H1 (cell line): Measurements from ENCODE around the gene ARHGAP8. TPM values are rescaled to one million over a fixed set of nuclear protein-coding genes. Genes with fewer than 3 reads are reported as not detected.

Experiments used
- CTCF ChIA-PET: fragments of 300-600 bp; sonication (Branson Sonifier 250); formaldehyde crosslinking; loops from one replicate; lab custom pipeline; 2021; ENCODE audit not compliant: partially characterized antibody; lab: Charles Lee
- POLR2A ChIA-PET: fragments of 300-600 bp; sonication (Branson Sonifier 250); formaldehyde crosslinking; loops from one replicate; lab custom pipeline; 2021; ENCODE audit warnings: inconsistent platforms; ENCODE audit not compliant: partially characterized antibody; lab: Charles Lee
- DNase-seq, 2 experiments: peaks; one replicate each; pipeline versions ENCODE4 v3.0.0 to v3.0.0-alpha.2; 2010 to 2022; ENCODE audit warnings: low spot score in 2 of 2, low read depth in 1 of 2, mixed read lengths in 1 of 2
- FAIRE-seq: peaks from 2 replicates; lab custom pipeline; 2011; peaks lifted over from hg19 to GRCh38; lab: Jason Lieb, UNC
- H2AFZ ChIP-seq: 2 replicates; pipeline ENCODE4 v1.8.1; 2012; ENCODE audit warnings: low read length, inconsistent platforms
- H2AK5ac ChIP-seq: 2 replicates; pipeline ENCODE4 v1.6.1; 2013; ENCODE audit warnings: low read depth, low read length
- H2BK120ac ChIP-seq: replicated peaks from 2 replicates; pipeline ENCODE3; 2013; ENCODE audit warnings: low read depth, low read length, inconsistent platforms
- H2BK12ac ChIP-seq: 2 replicates; pipeline ENCODE4 v1.6.1; 2013; ENCODE audit warnings: low read depth, low read length
- H2BK15ac ChIP-seq: 2 replicates; pipeline ENCODE4 v1.6.1; 2013; ENCODE audit warnings: low read length
- H2BK20ac ChIP-seq: 2 replicates; pipeline ENCODE4 v1.6.1; 2013; ENCODE audit warnings: low read length
- H2BK5ac ChIP-seq: 2 replicates; pipeline ENCODE4 v1.6.1; 2013; ENCODE audit warnings: low read depth, low read length
- H3K14ac ChIP-seq: 2 replicates; pipeline ENCODE4 v1.6.1; 2013; ENCODE audit warnings: inconsistent platforms; ENCODE audit not compliant: insufficient read length
- H3K18ac ChIP-seq: 2 replicates; pipeline ENCODE4 v1.6.1; 2013; ENCODE audit warnings: low read length; ENCODE audit errors: extremely low read depth
- H3K23ac ChIP-seq: 2 replicates; pipeline ENCODE4 v1.6.1; 2013; ENCODE audit warnings: inconsistent platforms; ENCODE audit not compliant: insufficient read length
- H3K23me2 ChIP-seq: 2 replicates; pipeline ENCODE4 v1.6.1; 2013; ENCODE audit warnings: low read depth, low read length
- H3K27ac ChIP-seq: 2 replicates; pipeline ENCODE4 v1.6.1; 2011; ENCODE audit warnings: low read depth, low read length, inconsistent platforms
- H3K27me3 ChIP-seq, 4 experiments: replicated peaks in 1 of 4; 1 replicate in 1 of 4; 2 replicates in 3 of 4; pipeline versions ENCODE4 v1.6.1 to v1.8.1; 2011 to 2013; ENCODE audit warnings: low read length in 3 of 4, mild to moderate bottlenecking in 3 of 4, inconsistent platforms in 2 of 4, mixed read lengths in 2 of 4, moderate library complexity in 1 of 4; ENCODE audit not compliant: control insufficient read depth in 3 of 4, insufficient read depth in 3 of 4; ENCODE audit errors: extremely low read depth in 1 of 4
- H3K36me3 ChIP-seq, 4 experiments: 2 replicates each; pipeline versions ENCODE4 v1.6.1 to v1.8.1; 2011 to 2013; ENCODE audit warnings: mild to moderate bottlenecking in 4 of 4, low read length in 3 of 4, moderate library complexity in 2 of 4, control low read depth in 1 of 4, inconsistent platforms in 1 of 4; ENCODE audit not compliant: insufficient read depth in 4 of 4, control insufficient read depth in 2 of 4
- H3K4ac ChIP-seq: replicated peaks from 2 replicates; pipeline ENCODE3; 2013; ENCODE audit warnings: low read length, low read depth, mixed read lengths, inconsistent platforms; ENCODE audit not compliant: insufficient read length
- H3K4me1 ChIP-seq, 4 experiments: replicated peaks in 1 of 4; 1 replicate in 1 of 4; 2 replicates in 3 of 4; pipeline versions ENCODE4 v1.6.1 to v1.8.1; 2011 to 2013; ENCODE audit warnings: low read length in 3 of 4, inconsistent platforms in 2 of 4, mixed read lengths in 1 of 4; ENCODE audit not compliant: insufficient read depth in 4 of 4, control insufficient read depth in 3 of 4
- H3K4me2 ChIP-seq, 2 experiments: 2 replicates each; pipeline versions ENCODE4 v1.6.1 to v1.8.1; 2011 to 2013; ENCODE audit warnings: low read depth in 2 of 2, low read length in 2 of 2, control low read depth in 1 of 2, inconsistent platforms in 1 of 2, mild to moderate bottlenecking in 1 of 2; ENCODE audit not compliant: insufficient read depth in 1 of 2
- H3K4me3 ChIP-seq, 4 experiments: fragments of 200-600, 300-600 bp in 1 of 4; sonication (generic), shearing (Covaris generic), sonication (Bioruptor Twin) in 1 of 4; 2 replicates each; pipeline versions ENCODE4 v1.5.1 to v1.8.1; 2011 to 2016; ENCODE audit warnings: low read length in 4 of 4, low read depth in 3 of 4, control low read depth in 2 of 4, inconsistent platforms in 2 of 4, mild to moderate bottlenecking in 2 of 4, mixed read lengths in 1 of 4, moderate library complexity in 1 of 4; ENCODE audit not compliant: insufficient read depth in 2 of 4; ENCODE audit errors: extremely low read depth in 1 of 4
- H3K56ac ChIP-seq: replicated peaks from 2 replicates; pipeline ENCODE3; 2013; ENCODE audit warnings: low read depth, mild to moderate bottlenecking, mixed read lengths, low read length, inconsistent platforms; ENCODE audit not compliant: insufficient read length
- H3K79me1 ChIP-seq: 2 replicates; pipeline ENCODE4 v1.6.1; 2013; ENCODE audit warnings: low read depth, low read length, control low read depth
- H3K79me2 ChIP-seq, 2 experiments: 2 replicates each; pipeline versions ENCODE4 v1.6.1 to v1.8.1; 2012 to 2013; ENCODE audit warnings: low read length in 2 of 2, mild to moderate bottlenecking in 2 of 2, inconsistent platforms in 1 of 2; ENCODE audit not compliant: insufficient read depth in 2 of 2, control insufficient read depth in 1 of 2
- H3K9ac ChIP-seq, 4 experiments: replicated peaks in 1 of 4; 1 replicate in 1 of 4; 2 replicates in 3 of 4; pipeline versions ENCODE4 v1.6.1 to v1.8.1; 2011 to 2013; ENCODE audit warnings: low read depth in 3 of 4, low read length in 3 of 4, control low read depth in 2 of 4, mild to moderate bottlenecking in 2 of 4, moderate library complexity in 2 of 4, inconsistent platforms in 1 of 4; ENCODE audit errors: extremely low read depth in 1 of 4
- H3K9me3 ChIP-seq, 2 experiments: 2 replicates each; pipeline versions ENCODE4 v1.6.1 to v1.8.1; 2012 to 2013; ENCODE audit warnings: mild to moderate bottlenecking in 2 of 2, moderate library complexity in 2 of 2, control low read depth in 1 of 2, inconsistent platforms in 1 of 2, low read depth in 1 of 2, low read length in 1 of 2, mixed read lengths in 1 of 2; ENCODE audit not compliant: insufficient read depth in 2 of 2
- H4K20me1 ChIP-seq, 2 experiments: replicated peaks in 1 of 2; 2 replicates each; pipeline versions ENCODE3 to v1.8.1; 2011 to 2013; ENCODE audit warnings: inconsistent platforms in 2 of 2, low read length in 2 of 2, mild to moderate bottlenecking in 1 of 2; ENCODE audit not compliant: insufficient read depth in 2 of 2, control insufficient read depth in 1 of 2
- H4K5ac ChIP-seq: 2 replicates; pipeline ENCODE4 v1.6.1; 2013; ENCODE audit warnings: low read length, low read depth, mixed read lengths, inconsistent platforms; ENCODE audit not compliant: insufficient read length
- H4K8ac ChIP-seq: 2 replicates; pipeline ENCODE4 v1.8.0; 2013; ENCODE audit warnings: mild to moderate bottlenecking, moderate library complexity, low read length, inconsistent platforms; ENCODE audit not compliant: insufficient read depth; ENCODE audit errors: extremely low read depth
- H4K91ac ChIP-seq: replicated peaks from 2 replicates; pipeline ENCODE3; 2013; ENCODE audit warnings: low read length, mixed read lengths, inconsistent platforms; ENCODE audit not compliant: insufficient read length
- NANOG ChIP-seq: IDR thresholded peaks from 2 replicates; pipeline ENCODE4 v1.6.1; 2011; ENCODE audit warnings: low read length, low read depth, mild to moderate bottlenecking, inconsistent platforms; ENCODE audit not compliant: insufficient read depth, poor library complexity, severe bottlenecking
- WGBS, 2 experiments: shearing (Covaris generic) in 1 of 2; methylation state at CpG; one replicate each; pipeline versions ENCODE4 v1.1.6 to v1.1.7; 2013 to 2015; ENCODE audit warnings: low lambda C conversion rate in 2 of 2, mixed read lengths in 2 of 2, inconsistent platforms in 1 of 2, low coverage in 1 of 2, missing lambda C conversion rate in 1 of 2; ENCODE audit not compliant: insufficient replicate concordance in 2 of 2, insufficient coverage in 1 of 2, insufficient read length in 1 of 2; ENCODE audit errors: extremely low coverage in 1 of 2, missing lambda C conversion rate in 1 of 2; 5-methylcytosine and 5-hydroxymethylcytosine counted together
- polyA plus RNA-seq, 7 experiments: library from polyadenylated mRNA; depleted of rRNA in 3 of 7; stranded (reverse) in 5 of 7; unstranded in 2 of 7; fragments of >200 nt in 5 of 7; fragments of 200-250 nt in 2 of 7; gene quantifications; 1 replicate in 5 of 7; 2 replicates in 1 of 7; 4 replicates in 1 of 7; pipeline versions ENCODE4 v1.2.1 to v1.2.3, GENCODE V29; 2011 to 2013; ENCODE audit warnings: missing spikeins in 2 of 7, mixed read lengths in 2 of 7
- total RNA-seq: library from RNA; stranded (reverse); fragmentation: NEBNext Ultra II Directional; extraction: Animal tissue kit (Norgen Biotek cat#: 25700); gene quantifications from 2 replicates; pipeline ENCODE4 v1.2.1, GENCODE V29; 2021

ARHGAP8 gene
- total and polyA plus RNA-seq, 2 of the 8 experiments (the other 6 are each of a cell fraction or from before 2014, with no cell fraction given): 35.6 to 47.7 TPM

DNA sequence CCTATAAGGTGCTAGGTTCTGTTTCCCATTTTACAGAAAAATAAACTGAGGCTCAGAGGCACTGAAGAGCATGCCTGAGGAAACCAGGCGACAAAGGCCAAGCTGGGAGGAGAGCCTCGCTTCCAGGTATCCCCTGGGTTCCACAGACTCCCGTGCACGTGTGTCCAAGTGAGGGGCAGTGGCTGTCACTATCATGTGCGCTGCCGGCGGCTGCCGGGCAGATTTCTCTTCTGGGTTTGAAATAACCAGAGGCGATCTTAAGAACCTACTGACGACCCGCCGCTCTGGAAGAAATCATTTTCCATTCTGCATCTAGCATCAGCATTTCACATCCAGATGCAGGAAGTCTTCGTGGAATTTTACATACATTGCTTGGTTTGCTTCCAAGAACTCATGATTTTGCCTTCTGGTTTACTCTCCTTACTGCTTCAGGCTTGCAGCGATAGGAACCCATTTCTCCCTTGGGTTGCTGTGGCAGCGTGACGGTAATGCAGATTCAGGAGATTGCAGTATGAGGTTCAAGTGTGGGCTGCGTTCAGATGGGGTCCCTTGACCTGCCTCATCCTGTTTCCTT lies 28.6 kb downstream of the ARHGAP8 start:
- peaks cover 4% of the 10 kb centered on the region in 2 experiments for H4K20me1 ChIP-seq
- FAIRE-seq (no peak), DNase-seq (no peak)
- no peak for TF ChIP-seq NANOG
- no peak overlapping the region for H2BK12ac ChIP-seq
- no peak overlapping the region for H3K56ac ChIP-seq
- no peak overlapping the region for H4K5ac ChIP-seq
- H3K4me2 ChIP-seq: no peak overlapping the region
- H3K4me3 ChIP-seq: no peak overlapping the region
- H3K9ac ChIP-seq: no peak overlapping the region
- H3K79me1 ChIP-seq: peaks cover 5% of the 10 kb centered on the region
- no peak overlapping the region for H2BK120ac ChIP-seq
- no peak overlapping the region for H3K14ac ChIP-seq
- no peak overlapping the region for H2AFZ ChIP-seq
- H3K27me3 ChIP-seq: no peaks in the 10 kb centered on the region
- peaks cover 0 to 11% (median 6%) of the 10 kb centered on the region in 4 experiments; a peak in 5 of 7 replicates for H3K4me1 ChIP-seq
- H3K36me3 ChIP-seq: no peaks in the 10 kb centered on the region
- H4K8ac ChIP-seq: no peak overlapping the region
- H2BK5ac ChIP-seq: no peak overlapping the region
- no peaks in the 10 kb centered on the region for H3K23me2 ChIP-seq
- peaks cover 0 to 2% of the 10 kb centered on the region in 2 experiments; a peak in 2 of 4 replicates for H3K79me2 ChIP-seq
- H4K91ac ChIP-seq: no peak overlapping the region
- H3K18ac ChIP-seq: no peak overlapping the region; the same call in 1 of the 2 replicates
- POLR2A ChIA-PET: no interaction called here
- H2AK5ac ChIP-seq: no peak overlapping the region
- H2BK15ac ChIP-seq: no peak overlapping the region
- CTCF ChIA-PET: no interaction called here
- H3K23ac ChIP-seq: no peak overlapping the region
- no peak overlapping the region for H3K27ac ChIP-seq
- no peak overlapping the region for H2BK20ac ChIP-seq
- H3K9me3 ChIP-seq: no peaks in the 10 kb centered on the region
- WGBS, 2 experiments: 93% methylated on average over 17 of the region's 17 CpGs; no CpG with 5 or more reads in 1 of the 2 experiments
- H3K4ac ChIP-seq: no peak overlapping the region
